GM18505 (cell line): ENCODE data around the gene SEMA4D.
"Not testable (repeated sequence)": the region's sequence is repeated elsewhere in the genome, so short reads cannot be mapped to it uniquely, and the experiment has no call there.

ENCODE experiments used
- ATAC-seq: cut with Tn5 transposase; IDR thresholded peaks from one replicate; pipeline ENCODE4 v1.9.1; 2021; ENCODE audit not compliant: unreplicated experiment
- POLR2A ChIP-seq: IDR thresholded peaks from 4 replicates; pipeline ENCODE4 v1.6.1; 2011; ENCODE audit warnings: borderline replicate concordance; ENCODE audit not compliant: insufficient read depth, insufficient read length; ENCODE audit errors: extremely low read depth

SEMA4D gene

DNA sequence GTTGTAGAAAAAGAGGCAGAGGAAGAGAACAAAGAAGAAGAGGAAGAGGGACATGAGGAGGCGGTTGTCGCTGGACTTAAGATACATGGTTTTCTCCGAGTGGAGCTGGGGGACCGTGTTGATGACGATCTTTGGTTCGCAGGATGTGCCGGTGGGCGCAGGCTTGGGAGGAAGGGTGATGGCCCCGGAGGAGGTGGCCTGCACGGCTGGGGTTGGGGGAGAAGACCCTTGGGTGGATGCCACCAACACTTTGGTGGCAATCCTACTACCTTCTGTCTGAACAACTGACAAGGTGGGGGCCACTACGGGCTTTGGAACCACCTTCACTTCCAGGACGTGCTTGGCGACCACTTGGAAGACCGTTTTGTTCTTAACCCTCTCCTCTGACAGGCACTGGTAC lies 118.9 kb downstream of the SEMA4D start:
- no peak for ATAC-seq
- TF ChIP-seq POLR2A = no peak

DNA sequence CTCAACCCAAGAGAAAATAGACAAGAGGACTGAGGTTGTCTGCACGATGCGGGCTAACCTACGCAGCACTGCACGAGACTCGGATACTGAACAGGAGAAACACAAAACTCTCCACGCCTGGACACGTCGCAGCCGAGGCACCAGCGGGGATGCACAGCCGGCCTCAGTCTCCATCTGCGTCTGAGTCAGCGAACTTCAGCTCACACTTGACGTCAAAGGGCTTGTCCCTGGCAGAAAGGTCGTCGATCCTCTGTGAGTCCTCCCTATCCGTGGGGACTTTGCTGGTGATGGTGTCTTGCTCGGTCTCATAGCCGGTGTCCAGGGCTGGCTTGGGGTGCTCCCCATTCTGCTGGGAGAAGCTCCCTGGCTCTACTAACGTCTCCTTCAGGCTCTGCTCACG lies 119.4 kb downstream of the SEMA4D start:
- ATAC-seq = no peak
- no peak for TF ChIP-seq POLR2A

DNA sequence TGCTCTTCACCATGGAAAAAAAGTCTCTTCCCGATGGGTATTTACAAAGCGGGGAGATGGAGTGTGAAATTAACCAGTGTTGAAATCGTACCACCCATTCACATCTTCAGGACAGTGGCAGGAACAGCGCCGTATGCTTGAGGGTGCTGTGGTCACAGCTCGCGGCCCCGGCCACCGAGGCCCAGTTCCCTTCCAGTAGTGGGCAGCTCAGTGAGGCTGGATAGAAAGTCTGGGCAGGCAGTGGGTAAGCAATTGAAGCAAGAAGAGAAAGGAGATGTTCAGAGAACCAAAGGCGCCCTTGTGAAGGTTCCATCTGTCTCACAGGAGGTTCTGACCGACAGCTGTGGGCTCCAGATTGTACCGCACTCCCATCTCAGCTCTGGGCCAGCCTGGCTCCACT lies 120.5 kb downstream of the SEMA4D start:
- no peak for ATAC-seq
- TF ChIP-seq POLR2A = no peak

DNA sequence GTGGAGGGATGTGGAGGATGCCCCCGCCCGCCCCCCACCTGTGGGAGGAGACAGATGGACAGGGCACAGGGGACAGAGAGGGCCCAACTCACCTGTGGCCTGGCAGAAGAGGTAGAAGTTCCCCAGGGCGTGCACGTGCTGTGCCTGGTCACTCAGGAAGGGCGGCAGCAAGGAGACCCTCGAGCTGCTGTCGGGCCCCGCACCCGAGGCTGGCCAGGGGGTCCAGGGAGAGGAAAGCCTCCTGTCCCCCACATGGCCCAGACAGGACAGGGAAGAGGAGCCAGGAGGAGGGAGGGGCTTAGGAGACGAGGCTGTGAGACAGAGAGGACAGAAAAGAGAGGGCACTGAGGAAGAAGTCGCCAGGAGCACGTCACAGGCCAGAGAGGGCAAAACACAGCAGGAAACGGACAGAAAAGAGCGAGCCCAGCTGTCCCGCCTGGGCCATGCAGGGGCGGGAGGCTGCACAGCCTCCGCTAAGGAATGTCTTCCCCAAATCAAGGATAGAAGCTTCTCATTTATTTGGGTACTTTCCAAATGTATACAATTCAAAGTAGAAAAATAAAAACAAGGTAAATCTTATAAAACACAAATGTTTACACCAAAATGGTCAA lies 121.1 kb downstream of the SEMA4D start:
- TF ChIP-seq POLR2A = no peak
- no peak for ATAC-seq

DNA sequence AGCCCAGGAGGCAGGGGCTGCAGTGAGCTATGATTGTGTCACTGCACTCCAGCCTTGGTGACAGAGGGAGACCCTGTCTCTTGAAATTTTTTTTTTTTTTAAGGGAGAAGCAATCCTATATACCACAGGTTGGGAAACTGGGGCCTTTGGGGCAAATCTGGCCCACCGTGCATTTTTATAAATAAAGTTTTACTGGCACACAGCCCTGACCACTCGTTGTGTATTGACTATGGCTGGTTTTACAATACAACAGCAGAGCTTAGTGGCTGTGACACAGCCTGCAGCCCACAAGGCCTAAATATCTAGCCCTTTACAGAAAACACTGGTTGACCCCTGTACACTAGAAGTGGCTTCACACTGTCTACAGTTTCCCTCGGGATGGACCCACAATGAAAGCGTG lies 121.6 kb downstream of the SEMA4D start:
- no peak for ATAC-seq
- no peak for TF ChIP-seq POLR2A

DNA sequence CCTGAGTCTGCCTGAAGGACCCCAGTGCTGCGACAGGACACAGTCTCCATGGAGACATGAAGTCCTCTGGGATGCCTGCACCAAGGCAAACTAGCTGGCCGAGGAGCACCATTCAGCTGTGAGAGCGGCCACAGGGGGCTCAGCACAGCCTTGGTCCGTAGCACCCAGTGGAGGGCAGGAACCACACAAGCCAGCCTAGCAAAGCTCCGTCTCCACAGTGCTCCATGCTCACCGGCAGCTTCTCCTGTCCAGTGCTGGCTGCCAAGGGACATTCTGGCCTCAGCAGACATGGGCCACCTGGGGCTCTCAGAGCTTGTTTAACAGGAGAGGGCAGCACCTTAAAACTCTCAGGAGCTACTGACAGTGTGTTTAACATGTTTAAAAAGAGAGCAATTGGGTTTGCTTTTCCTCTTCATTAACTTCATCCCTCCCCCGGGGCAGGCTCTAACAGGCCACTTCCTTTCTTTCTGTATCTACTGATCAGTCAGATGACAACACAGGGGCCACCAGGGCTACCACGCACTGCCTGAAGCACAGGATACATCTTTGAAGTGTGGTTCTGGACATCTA lies 122.6 kb downstream of the SEMA4D start:
- TF ChIP-seq POLR2A = peak; percentile 48
- ATAC-seq = peak; percentile 57

DNA sequence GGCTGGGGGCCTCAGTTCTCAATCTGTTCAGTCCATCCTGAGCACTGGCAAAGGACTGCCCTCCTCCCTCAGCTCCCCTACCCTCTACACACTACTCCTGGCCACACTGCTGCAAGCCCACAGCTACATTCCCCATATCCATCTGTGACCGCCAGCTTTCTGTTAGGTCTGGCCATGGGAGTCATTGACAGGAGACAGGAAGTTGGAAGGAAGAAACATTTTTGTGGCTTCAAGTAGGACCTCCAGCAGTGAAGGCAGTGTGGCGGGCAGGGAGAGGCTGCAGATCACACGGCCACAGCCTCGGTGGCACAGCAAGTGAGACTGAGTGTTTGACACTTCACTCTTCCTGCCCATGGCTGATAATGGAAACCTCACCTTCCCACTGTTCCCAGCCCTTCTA lies 123.7 kb downstream of the SEMA4D start:
- ATAC-seq = no peak
- TF ChIP-seq POLR2A = peak; percentile 34

DNA sequence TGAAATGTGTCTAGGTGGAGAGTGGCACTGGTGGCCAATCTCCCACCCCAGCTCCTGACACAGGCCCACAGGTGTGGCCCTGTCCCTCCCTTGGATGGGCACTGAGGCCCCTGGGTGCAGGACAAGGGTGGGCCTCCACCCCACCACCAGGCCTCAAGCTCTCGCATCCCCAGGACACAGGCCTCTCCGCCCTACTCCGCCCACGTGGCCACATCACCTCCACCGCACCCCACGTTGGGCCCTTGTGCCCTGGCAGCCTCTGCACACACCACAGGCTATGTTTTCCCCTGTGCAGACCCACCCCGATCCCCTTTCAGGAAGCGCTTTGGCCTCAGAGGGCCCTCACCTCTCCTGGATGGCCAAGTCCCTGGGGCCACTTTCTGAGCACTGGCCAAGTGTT lies 124.9 kb downstream of the SEMA4D start:
- TF ChIP-seq POLR2A = no peak
- no peak for ATAC-seq

DNA sequence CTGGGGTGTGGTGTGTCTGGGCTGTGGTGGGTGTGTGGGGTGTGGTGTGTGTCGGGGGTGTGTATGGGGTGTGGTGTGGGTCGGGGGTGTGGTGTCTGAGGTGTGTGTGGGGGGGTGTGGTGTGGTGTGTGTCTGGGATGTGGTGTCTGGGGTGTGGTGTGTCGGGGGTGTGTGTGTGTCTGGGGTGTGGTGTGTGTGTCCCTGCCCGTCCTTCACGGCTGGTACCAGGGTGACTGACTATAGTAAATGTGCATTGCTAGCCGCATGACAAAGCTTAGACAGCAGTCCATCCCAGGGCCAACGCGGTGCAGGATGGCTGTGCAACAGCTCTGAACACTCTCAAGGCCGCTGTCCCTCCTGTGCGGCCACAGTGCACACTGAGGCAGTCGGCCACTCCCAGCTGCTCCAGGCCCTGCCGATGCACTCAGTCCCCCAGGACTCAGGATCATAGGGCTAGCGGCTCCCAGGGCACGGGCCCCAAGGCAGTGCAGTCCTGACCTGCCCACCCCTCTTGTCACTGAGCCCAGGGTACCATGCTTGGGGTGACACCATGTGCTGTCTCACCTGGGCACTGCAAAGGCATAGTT lies 125.6 kb downstream of the SEMA4D start:
- no peak for TF ChIP-seq POLR2A
- no peak for ATAC-seq

DNA sequence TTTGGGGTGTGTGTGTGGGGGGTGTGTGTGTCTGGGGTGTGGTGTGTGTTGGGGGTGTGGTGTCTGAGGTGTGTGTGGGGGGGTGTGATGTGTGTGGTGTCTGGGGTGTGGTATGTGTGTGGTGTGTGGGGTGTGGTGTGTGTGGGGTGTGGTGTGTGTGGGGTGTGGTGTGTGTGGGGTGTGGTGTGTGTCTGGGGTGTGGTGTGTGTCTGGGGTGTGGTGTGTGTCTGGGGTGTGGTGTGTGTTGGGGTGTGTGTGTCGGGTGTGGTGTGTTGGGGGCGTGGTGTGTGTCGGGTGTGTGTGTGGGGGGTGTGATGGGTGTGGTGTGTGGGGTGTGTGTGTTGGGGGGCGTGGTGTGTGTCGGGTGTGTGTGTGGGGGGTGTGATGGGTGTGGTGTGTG lies 126.1 kb downstream of the SEMA4D start:
- not testable (repeated sequence) for ATAC-seq

DNA sequence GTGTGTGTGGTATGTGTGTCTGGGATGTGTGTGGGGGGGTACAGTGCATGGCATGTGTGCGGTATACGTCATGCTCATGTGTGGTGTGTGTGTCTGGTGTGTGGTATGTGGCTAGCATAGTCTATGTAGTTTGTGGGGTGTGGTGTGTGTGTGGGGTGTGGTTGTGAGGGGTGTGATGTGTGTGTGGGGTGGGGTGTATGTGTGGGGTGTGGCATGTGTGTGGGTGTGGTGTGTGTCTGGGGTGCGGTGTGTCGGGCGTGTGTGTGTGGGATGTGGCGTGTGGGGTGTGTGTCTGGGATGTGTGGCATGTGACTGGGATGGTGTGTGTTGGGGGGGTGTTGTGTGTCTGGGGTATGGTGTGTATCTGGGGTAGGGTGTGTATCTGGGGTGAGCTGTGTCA lies 127.3 kb downstream of the SEMA4D start:
- ATAC-seq = no peak
- TF ChIP-seq POLR2A = no peak

DNA sequence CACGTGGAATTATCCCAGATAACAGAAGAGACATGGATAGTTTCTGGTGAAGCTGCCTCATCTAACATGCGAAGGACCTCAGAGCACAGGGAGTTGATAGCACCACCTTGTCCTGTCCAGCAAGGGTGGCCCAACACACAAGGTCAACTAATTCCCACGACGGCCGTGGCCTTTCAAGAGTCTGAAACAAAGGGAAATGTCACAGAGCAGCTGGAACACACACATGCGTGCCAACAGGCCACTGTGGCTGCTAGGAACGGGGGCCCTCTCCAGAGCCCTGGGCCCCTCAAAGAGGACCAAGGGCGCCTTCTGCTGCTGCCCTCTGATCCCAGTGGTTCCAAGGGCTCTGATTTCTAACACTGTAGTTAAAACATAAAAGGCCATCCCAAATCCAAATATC lies 128.9 kb downstream of the SEMA4D start:
- no peak for TF ChIP-seq POLR2A
- ATAC-seq = no peak

DNA sequence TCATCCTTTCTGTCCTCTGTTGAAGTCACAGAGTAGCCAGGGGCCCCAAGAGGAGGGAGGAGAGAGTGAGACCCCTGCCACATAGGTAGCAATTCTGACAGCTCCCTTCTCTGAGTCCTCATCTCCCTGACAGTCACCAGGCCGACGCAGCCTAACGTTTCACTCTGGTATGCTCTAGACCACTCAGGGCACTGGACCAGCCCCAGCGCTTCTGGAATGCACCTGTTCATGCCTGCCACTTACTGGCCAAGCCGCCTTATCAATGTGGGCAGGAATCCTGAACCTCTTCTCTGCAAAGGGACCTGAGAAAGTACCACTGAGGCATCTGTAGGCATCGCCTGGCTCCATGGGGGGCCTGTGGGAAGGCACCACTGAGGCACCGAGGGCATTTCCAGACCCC lies 129.4 kb downstream of the SEMA4D start:
- ATAC-seq = no peak
- no peak for TF ChIP-seq POLR2A

DNA sequence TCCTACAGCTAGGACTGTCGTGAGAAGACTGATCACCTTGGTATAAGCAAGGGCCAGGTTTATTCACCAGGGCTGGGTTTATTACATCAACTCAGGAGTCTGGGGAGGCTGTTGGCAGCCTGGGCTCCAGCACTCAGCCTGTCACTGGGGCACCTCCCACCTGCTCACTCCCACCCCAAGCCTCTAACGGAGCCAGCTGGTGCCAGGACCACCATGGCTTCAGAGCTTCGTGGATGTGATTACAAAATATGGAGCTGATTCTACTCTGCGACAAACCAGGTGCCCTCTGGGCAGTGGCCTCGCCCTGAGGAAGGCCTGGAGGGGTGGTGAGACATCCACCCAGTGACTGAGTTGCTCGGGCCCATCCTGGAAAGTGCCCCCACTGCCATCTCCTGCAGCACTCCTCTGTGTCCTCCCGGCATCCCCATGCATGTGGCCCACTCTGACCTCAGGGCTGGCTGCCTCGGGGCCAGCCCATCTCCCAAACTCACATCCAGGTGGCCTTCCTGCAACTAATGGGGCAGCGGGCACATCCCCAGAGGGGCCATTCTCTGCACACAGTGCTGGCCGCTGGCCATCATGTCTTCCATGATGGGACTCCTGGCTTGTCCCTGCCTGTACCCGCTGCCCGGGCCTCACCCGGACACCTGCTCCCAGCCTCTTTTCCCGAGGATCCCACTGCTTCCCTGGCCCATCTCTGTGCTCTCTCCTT lies 130.0 kb downstream of the SEMA4D start:
- ATAC-seq = no peak
- no peak for TF ChIP-seq POLR2A
